H9 (cell line): ENCODE measurements around the gene CFAP410. TPM values are rescaled to one million over a fixed set of nuclear protein-coding genes. Genes with fewer than 3 reads are reported as not detected.

Source experiments
- DNase-seq: peaks from one replicate; pipeline ENCODE4 v3.0.0-alpha.2; 2017
- H2AFZ ChIP-seq: one replicate; pipeline ENCODE4 v1.6.1; 2013; ENCODE audit warnings: mild to moderate bottlenecking, low read length, control low read depth, moderate library complexity
- H2AK5ac ChIP-seq: 2 replicates; pipeline ENCODE4 v1.6.1; 2013; ENCODE audit warnings: low read length, control low read depth, mixed read lengths; ENCODE audit not compliant: insufficient read length
- H2BK120ac ChIP-seq: one replicate; pipeline ENCODE4 v1.6.1; 2013; ENCODE audit warnings: low read depth, mild to moderate bottlenecking, low read length, control low read depth, inconsistent platforms; ENCODE audit not compliant: poor library complexity, severe bottlenecking
- H2BK12ac ChIP-seq: 2 replicates; pipeline ENCODE4 v1.6.1; 2013; ENCODE audit warnings: low read length, control low read depth, mixed read lengths, low read depth; ENCODE audit not compliant: insufficient read length
- H2BK15ac ChIP-seq: 2 replicates; pipeline ENCODE4 v1.6.1; 2013; ENCODE audit warnings: low read depth, low read length, control low read depth
- H2BK20ac ChIP-seq: one replicate; pipeline ENCODE4 v1.6.1; 2013; ENCODE audit warnings: low read depth, mild to moderate bottlenecking, low read length, control low read depth, inconsistent platforms; ENCODE audit not compliant: poor library complexity, severe bottlenecking
- H2BK5ac ChIP-seq: 2 replicates; pipeline ENCODE4 v1.6.1; 2013; ENCODE audit warnings: low read length, control low read depth, mixed read lengths; ENCODE audit not compliant: insufficient read length
- H3K14ac ChIP-seq: 2 replicates; pipeline ENCODE4 v1.6.1; 2013; ENCODE audit warnings: low read length, control low read depth; ENCODE audit not compliant: insufficient read depth
- H3K18ac ChIP-seq: 2 replicates; pipeline ENCODE4 v1.6.1; 2013; ENCODE audit warnings: low read depth, mild to moderate bottlenecking, mixed read lengths, low read length, control low read depth; ENCODE audit not compliant: insufficient read length
- H3K23ac ChIP-seq: 2 replicates; pipeline ENCODE4 v1.6.1; 2013; ENCODE audit warnings: low read length, control low read depth, mixed read lengths, low read depth; ENCODE audit not compliant: insufficient read length
- H3K23me2 ChIP-seq: 2 replicates; pipeline ENCODE4 v1.6.1; 2013; ENCODE audit warnings: low read depth, mild to moderate bottlenecking, mixed read lengths, low read length, control low read depth; ENCODE audit not compliant: insufficient read length, poor library complexity, severe bottlenecking
- H3K27ac ChIP-seq: 2 replicates; pipeline ENCODE4 v1.5.1; 2013; ENCODE audit warnings: low read length, control low read depth, mixed read lengths, low read depth; ENCODE audit not compliant: insufficient read length
- H3K27me3 ChIP-seq: 2 replicates; pipeline ENCODE4 v1.6.1; 2013; ENCODE audit warnings: low read length, control low read depth, inconsistent platforms; ENCODE audit not compliant: insufficient read depth
- H3K4ac ChIP-seq: 2 replicates; pipeline ENCODE4 v1.6.1; 2013; ENCODE audit warnings: low read depth, mild to moderate bottlenecking, control low read depth, inconsistent platforms, low read length, moderate library complexity
- H3K4me1 ChIP-seq: 2 replicates; pipeline ENCODE4 v1.6.1; 2013; ENCODE audit warnings: low read length, control low read depth, inconsistent platforms; ENCODE audit not compliant: insufficient read depth
- H3K4me2 ChIP-seq: 2 replicates; pipeline ENCODE4 v1.6.1; 2013; ENCODE audit warnings: low read length, control low read depth, mixed read lengths; ENCODE audit not compliant: insufficient read length, insufficient read depth
- H3K56ac ChIP-seq: 2 replicates; pipeline ENCODE4 v1.6.1; 2013; ENCODE audit warnings: low read depth, mild to moderate bottlenecking, mixed read lengths, low read length, control low read depth; ENCODE audit not compliant: insufficient read length
- H3K79me1 ChIP-seq: 2 replicates; pipeline ENCODE4 v1.6.1; 2013; ENCODE audit warnings: low read depth, mild to moderate bottlenecking, moderate library complexity, low read length, control low read depth, inconsistent platforms; ENCODE audit not compliant: insufficient read depth, poor library complexity, severe bottlenecking
- H3K79me2 ChIP-seq: 2 replicates; pipeline ENCODE4 v1.6.1; 2013; ENCODE audit warnings: low read length, control low read depth, inconsistent platforms; ENCODE audit not compliant: insufficient read depth
- H3K9ac ChIP-seq: 2 replicates; pipeline ENCODE4 v1.6.1; 2013; ENCODE audit warnings: low read length, control low read depth, mixed read lengths; ENCODE audit not compliant: insufficient read length; ENCODE audit errors: extremely low read depth
- H3K9me3 ChIP-seq: one replicate; pipeline ENCODE4 v1.6.1; 2013; ENCODE audit warnings: low read depth, low read length, inconsistent platforms; ENCODE audit not compliant: control insufficient read depth
- H3T11ph ChIP-seq: one replicate; pipeline ENCODE4 v1.6.1; 2013; ENCODE audit warnings: mild to moderate bottlenecking, low read length, control low read depth, inconsistent platforms
- H4K20me1 ChIP-seq: one replicate; pipeline ENCODE4 v1.6.1; 2013; ENCODE audit not compliant: control insufficient read depth, insufficient read length, insufficient read depth
- H4K5ac ChIP-seq: 2 replicates; pipeline ENCODE4 v1.6.1; 2013; ENCODE audit warnings: low read depth, mild to moderate bottlenecking, mixed read lengths, low read length, control low read depth; ENCODE audit not compliant: insufficient read length
- H4K8ac ChIP-seq: replicated peaks from 2 replicates; pipeline ENCODE4 v1.6.1; 2013; ENCODE audit warnings: low read length, control low read depth, mixed read lengths, low read depth; ENCODE audit not compliant: insufficient read length
- H4K91ac ChIP-seq: 2 replicates; pipeline ENCODE4 v1.6.1; 2013; ENCODE audit warnings: low read depth, mild to moderate bottlenecking, moderate library complexity, mixed read lengths, low read length, control low read depth; ENCODE audit not compliant: insufficient read length
- H3K27ac Mint-ChIP-seq, 3 experiments: 2 replicates in 2 of 3; 3 replicates in 1 of 3; pipeline ENCODE4 v1.8.0; 2020 to 2021; ENCODE audit warnings: mixed read lengths in 3 of 3, mild to moderate bottlenecking in 1 of 3, moderate library complexity in 1 of 3
- H3K27me3 Mint-ChIP-seq: 2 replicates; pipeline ENCODE4 v1.8.0; 2021; ENCODE audit warnings: low read depth, mild to moderate bottlenecking, moderate library complexity, mixed read lengths
- H3K36me3 Mint-ChIP-seq, 3 experiments: 2 replicates in 2 of 3; 3 replicates in 1 of 3; pipeline ENCODE4 v1.8.0; 2020 to 2021; ENCODE audit warnings: low read depth in 3 of 3, mixed read lengths in 3 of 3; ENCODE audit not compliant: insufficient read depth in 1 of 3
- H3K4me1 Mint-ChIP-seq, 2 experiments: 2 replicates each; pipeline ENCODE4 v1.8.0; 2020; ENCODE audit warnings: mixed read lengths in 2 of 2
- H3K4me3 Mint-ChIP-seq, 2 experiments: 2 replicates in 1 of 2; 3 replicates in 1 of 2; pipeline ENCODE4 v1.8.0; 2020 to 2021; ENCODE audit warnings: mild to moderate bottlenecking in 2 of 2, mixed read lengths in 2 of 2, moderate library complexity in 1 of 2
- H3K9me3 Mint-ChIP-seq, 2 experiments: 2 replicates in 1 of 2; 3 replicates in 1 of 2; pipeline ENCODE4 v1.8.0; 2020; ENCODE audit warnings: mild to moderate bottlenecking in 2 of 2, mixed read lengths in 2 of 2, moderate library complexity in 1 of 2
- WGBS: extraction: QIAGEN DNeasy Blood & Tissue Kit; methylation state at CpG from one replicate; pipeline ENCODE4 v1.1.7; 2013; ENCODE audit warnings: missing lambda C conversion rate, low lambda C conversion rate, mixed read lengths; ENCODE audit not compliant: insufficient read length; ENCODE audit errors: extremely low coverage; 5-methylcytosine and 5-hydroxymethylcytosine counted together
- total RNA-seq: library from RNA; stranded (reverse); gene quantifications from 2 replicates; pipeline ENCODE4 v1.2.1, GENCODE V29; 2021
- TF ChIP-seq, protein P1 (sequence below): fragments of 200-600 bp; sonication (generic); conservative IDR thresholded peaks from 3 replicates; pipeline ENCODE4 v1.8.0; 2021; ENCODE audit warnings: antibody characterized with exemption, mild to moderate bottlenecking

CFAP410 gene
- total RNA-seq, 1 experiment from 2014 or later: 17.0 TPM

DNA sequence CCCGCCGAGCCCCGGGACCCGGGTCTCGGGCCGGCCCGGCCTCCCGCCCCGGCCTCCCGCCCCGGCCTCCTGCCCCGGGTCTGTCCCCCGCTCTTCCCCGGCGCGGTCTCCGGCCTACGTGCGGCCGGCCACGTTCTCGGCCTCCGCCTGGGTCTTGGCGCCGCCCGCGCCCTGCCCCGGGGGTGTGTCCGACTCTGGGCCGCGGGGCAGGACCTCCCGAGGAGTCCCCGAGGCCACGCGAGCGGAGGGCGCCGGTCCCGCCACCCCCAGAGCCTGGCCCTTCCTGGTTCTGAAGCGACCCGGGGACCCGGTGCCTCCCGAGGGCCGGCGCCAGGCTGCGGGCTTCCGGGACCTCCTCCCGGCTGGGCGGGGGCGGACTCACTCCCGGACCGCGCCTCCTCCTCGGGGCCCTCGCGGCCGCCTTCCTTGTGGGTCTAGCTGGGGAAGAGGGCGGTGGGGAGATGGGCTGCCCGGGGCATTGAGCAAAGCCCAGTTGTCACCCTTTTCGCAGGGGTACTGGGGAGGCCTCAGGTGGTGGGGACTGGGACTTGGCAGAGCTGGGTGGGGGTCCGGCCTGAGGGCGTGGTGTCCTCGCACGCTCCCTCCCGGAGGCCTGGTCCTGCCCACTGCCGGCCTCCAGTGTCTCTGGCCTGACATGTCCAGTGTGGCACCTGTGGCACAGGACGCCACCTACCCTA lies 38.8 kb downstream of the CFAP410 start:
- Histone ChIP-seq H3K79me1 (no peaks in the 10 kb centered on the region), H4K91ac (no peak overlapping the region), H2BK12ac (no peak overlapping the region), H3K27me3 (no peaks in the 10 kb centered on the region), H3T11ph (no peak overlapping the region), H2BK5ac (no peak overlapping the region), H2AK5ac (no peak overlapping the region), H2BK15ac (no peak overlapping the region), H2BK120ac (no peak overlapping the region), H2BK20ac (no peak overlapping the region), H4K5ac (no peak overlapping the region), H3K18ac (no peak overlapping the region), H3K14ac (no peak overlapping the region; the same call in 1 of the 2 replicates), H2AFZ (no peak overlapping the region), H3K23ac (no peak overlapping the region), H3K23me2 (peaks cover 5% of the 10 kb centered on the region), H3K56ac (no peak overlapping the region), H3K9me3 (no peaks in the 10 kb centered on the region), H3K79me2 (no peaks in the 10 kb centered on the region), H3K4ac (no peak overlapping the region), H3K27ac (no peak overlapping the region), H3K4me1 (no peaks in the 10 kb centered on the region; the same call in 1 of the 2 replicates), H3K4me2 (peak overlapping the region; percentile 44), H4K20me1 (no peaks in the 10 kb centered on the region), H4K8ac (no peak overlapping the region), H3K9ac (no peak overlapping the region)
- H3K4me3 Mint-ChIP-seq: peak overlapping the region; percentile 66 to 80
- TF ChIP-seq, protein P1, sequence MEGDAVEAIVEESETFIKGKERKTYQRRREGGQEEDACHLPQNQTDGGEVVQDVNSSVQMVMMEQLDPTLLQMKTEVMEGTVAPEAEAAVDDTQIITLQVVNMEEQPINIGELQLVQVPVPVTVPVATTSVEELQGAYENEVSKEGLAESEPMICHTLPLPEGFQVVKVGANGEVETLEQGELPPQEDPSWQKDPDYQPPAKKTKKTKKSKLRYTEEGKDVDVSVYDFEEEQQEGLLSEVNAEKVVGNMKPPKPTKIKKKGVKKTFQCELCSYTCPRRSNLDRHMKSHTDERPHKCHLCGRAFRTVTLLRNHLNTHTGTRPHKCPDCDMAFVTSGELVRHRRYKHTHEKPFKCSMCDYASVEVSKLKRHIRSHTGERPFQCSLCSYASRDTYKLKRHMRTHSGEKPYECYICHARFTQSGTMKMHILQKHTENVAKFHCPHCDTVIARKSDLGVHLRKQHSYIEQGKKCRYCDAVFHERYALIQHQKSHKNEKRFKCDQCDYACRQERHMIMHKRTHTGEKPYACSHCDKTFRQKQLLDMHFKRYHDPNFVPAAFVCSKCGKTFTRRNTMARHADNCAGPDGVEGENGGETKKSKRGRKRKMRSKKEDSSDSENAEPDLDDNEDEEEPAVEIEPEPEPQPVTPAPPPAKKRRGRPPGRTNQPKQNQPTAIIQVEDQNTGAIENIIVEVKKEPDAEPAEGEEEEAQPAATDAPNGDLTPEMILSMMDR: no peak
- H3K4me1 Mint-ChIP-seq: peaks cover 18 to 33% of the 10 kb centered on the region in 2 experiments
- H3K27ac Mint-ChIP-seq: peak overlapping the region in 1 of 3 experiments; percentile 77; a peak in 1 of 7 replicates
- peaks cover 0 to 2% (median 0%) of the 10 kb centered on the region in 3 experiments; a peak in 1 of 7 replicates for H3K36me3 Mint-ChIP-seq
- no peaks in the 10 kb centered on the region for H3K9me3 Mint-ChIP-seq
- no peak for DNase-seq
- peaks cover 11% of the 10 kb centered on the region for H3K27me3 Mint-ChIP-seq
- WGBS: no CpG with 5 or more reads among the region's 67 CpGs
